SJSA1 (cell line): ENCODE measurements around the gene RNF187. TPM values are rescaled to one million over a fixed set of nuclear protein-coding genes. Genes with fewer than 3 reads are reported as not detected.
A peak's percentile ranks its signal among the peaks of the same experiment; 100 is the strongest.

Experiments used
- DNase-seq, 2 experiments: peaks; one replicate each; pipeline ENCODE4 v3.0.0-alpha.2; 2015 to 2020; ENCODE audit warnings: low spot score in 2 of 2, low read depth in 1 of 2
- H3K27ac ChIP-seq: fragments of 250-450 bp; sonication (Bioruptor Pico); 2 replicates; pipeline ENCODE4 v1.5.1; 2020; ENCODE audit warnings: mild to moderate bottlenecking, moderate library complexity
- H3K27me3 ChIP-seq: fragments of 250-450 bp; sonication (Bioruptor Pico); replicated peaks from 2 replicates; pipeline ENCODE4 v1.5.1; 2020; ENCODE audit warnings: mild to moderate bottlenecking, moderate library complexity
- H3K36me3 ChIP-seq: fragments of 250-450 bp; sonication (Bioruptor Pico); 2 replicates; pipeline ENCODE4 v1.5.1; 2020; ENCODE audit warnings: mild to moderate bottlenecking
- H3K4me1 ChIP-seq: fragments of 250-450 bp; sonication (Bioruptor Pico); replicated peaks from 2 replicates; pipeline ENCODE4 v1.6.1; 2021; ENCODE audit warnings: mild to moderate bottlenecking
- H3K4me3 ChIP-seq: fragments of 250-450 bp; sonication (Bioruptor Pico); 2 replicates; pipeline ENCODE4 v1.5.1; 2020; ENCODE audit warnings: mild to moderate bottlenecking
- H3K9me3 ChIP-seq: fragments of 250-450 bp; sonication (Bioruptor Pico); replicated peaks from 2 replicates; pipeline ENCODE4 v1.5.1; 2020; ENCODE audit warnings: mild to moderate bottlenecking
- total RNA-seq: library from RNA; depleted of rRNA; stranded (reverse); fragments of >200 nt; shearing (Covaris generic); gene quantifications from 2 replicates; pipeline ENCODE4 v1.2.3, GENCODE V29; 2014

RNF187 gene
- total RNA-seq, 1 experiment from 2014 or later: 36.4 TPM

- DNase-seq: peak in 1 of 2 experiments; percentile 25
- Histone ChIP-seq H3K4me3 (no peak overlapping the region), H3K4me1 (no peaks in the 10 kb centered on the region), H3K9me3 (no peaks in the 10 kb centered on the region), H3K27me3 (no peaks in the 10 kb centered on the region; the same call in none of the 2 replicates), H3K36me3 (no peaks in the 10 kb centered on the region), H3K27ac (no peak overlapping the region)
Measured at GRCh38 chr1:228514421-228514820, 27.2 kb downstream of the RNF187 start.

DNA sequence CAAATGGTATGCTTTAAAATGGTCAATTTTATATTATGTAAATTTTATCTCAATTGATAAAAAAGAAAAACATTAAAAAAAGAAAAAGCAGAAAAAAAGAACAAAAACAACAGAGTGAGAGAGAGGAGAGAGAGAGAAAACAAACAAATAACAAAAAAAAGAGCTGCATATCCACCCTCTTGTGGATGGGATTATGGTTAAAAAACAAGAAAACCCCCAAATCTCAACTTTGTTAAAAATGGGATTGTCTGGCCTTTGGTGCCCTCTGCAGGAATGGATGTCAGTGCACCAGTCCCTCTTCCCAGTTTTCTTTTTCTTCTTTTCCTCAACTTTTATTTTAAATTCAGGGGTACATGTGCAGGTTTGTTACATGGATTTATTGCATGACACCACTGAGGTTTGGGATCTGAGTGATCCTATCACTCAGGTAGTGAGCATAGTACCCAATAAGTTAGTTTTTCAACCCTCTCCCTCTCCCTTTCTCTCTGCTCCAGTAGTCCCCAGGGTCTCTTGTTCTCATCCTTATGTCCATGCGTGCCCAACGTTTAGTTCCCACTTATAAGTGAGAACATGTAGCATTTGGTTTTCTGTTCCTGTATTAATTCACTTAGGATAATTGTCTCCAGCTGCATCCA, 28.1 kb downstream of the RNF187 start:
- H3K27ac ChIP-seq: no peak overlapping the region
- no peaks in the 10 kb centered on the region for H3K36me3 ChIP-seq
- H3K4me3 ChIP-seq: no peak overlapping the region
- peak; percentile 34 to 35 for DNase-seq
- no peaks in the 10 kb centered on the region for H3K9me3 ChIP-seq
- H3K27me3 ChIP-seq: no peaks in the 10 kb centered on the region; the same call in none of the 2 replicates
- no peaks in the 10 kb centered on the region for H3K4me1 ChIP-seq

GRCh38 chr1:228517655-228518054, 30.5 kb downstream of the RNF187 start:
- H3K27ac ChIP-seq: no peak overlapping the region
- H3K4me1 ChIP-seq: no peaks in the 10 kb centered on the region
- H3K36me3 ChIP-seq: no peaks in the 10 kb centered on the region
- no peak overlapping the region for H3K4me3 ChIP-seq
- H3K9me3 ChIP-seq: no peaks in the 10 kb centered on the region
- H3K27me3 ChIP-seq: no peaks in the 10 kb centered on the region; the same call in none of the 2 replicates
- DNase-seq: no peak

DNA sequence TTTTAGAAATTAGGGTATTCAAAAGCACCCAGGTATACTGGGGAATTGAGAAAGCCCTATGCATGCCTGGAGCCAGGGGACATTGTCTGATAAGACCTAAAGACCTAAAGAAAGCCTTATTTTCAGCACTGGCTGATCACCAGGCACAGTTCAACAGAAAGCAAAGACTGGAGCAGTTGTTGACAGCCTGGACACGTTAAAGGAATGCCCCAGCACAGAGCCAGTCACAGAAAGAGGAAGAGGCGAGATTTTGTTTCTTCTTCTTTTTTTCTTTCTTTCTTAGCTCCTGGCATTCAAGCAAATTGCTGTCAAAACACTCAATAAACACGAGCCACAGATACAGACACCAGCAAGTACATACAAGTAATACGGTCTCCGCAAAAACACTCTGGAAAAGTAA, 40.4 kb downstream of the RNF187 start:
- H3K4me3 ChIP-seq: no peak overlapping the region
- no peaks in the 10 kb centered on the region for H3K36me3 ChIP-seq
- no peaks in the 10 kb centered on the region for H3K9me3 ChIP-seq
- H3K4me1 ChIP-seq: no peaks in the 10 kb centered on the region
- no peak for DNase-seq
- no peak overlapping the region for H3K27ac ChIP-seq
- no peaks in the 10 kb centered on the region for H3K27me3 ChIP-seq

GRCh38 chr1:228528612-228529011, 41.4 kb downstream of the RNF187 start:
- H3K27me3 ChIP-seq: no peaks in the 10 kb centered on the region
- H3K4me3 ChIP-seq: no peak overlapping the region

GRCh38 chr1:228530086-228530758, 43.0 kb downstream of the RNF187 start:
- H3K36me3 ChIP-seq: no peaks in the 10 kb centered on the region
- no peak overlapping the region for H3K4me3 ChIP-seq
- DNase-seq: no peak
- H3K27ac ChIP-seq: no peak overlapping the region
- H3K27me3 ChIP-seq: no peaks in the 10 kb centered on the region
- no peaks in the 10 kb centered on the region for H3K9me3 ChIP-seq
- H3K4me1 ChIP-seq: no peaks in the 10 kb centered on the region

More at GRCh38 chr1:228528612-228529011, 41.4 kb downstream of the RNF187 start:
- H3K9me3 ChIP-seq: no peaks in the 10 kb centered on the region
- H3K27ac ChIP-seq: no peak overlapping the region
- no peak for DNase-seq
- H3K4me1 ChIP-seq: no peaks in the 10 kb centered on the region
- no peaks in the 10 kb centered on the region for H3K36me3 ChIP-seq

DNA sequence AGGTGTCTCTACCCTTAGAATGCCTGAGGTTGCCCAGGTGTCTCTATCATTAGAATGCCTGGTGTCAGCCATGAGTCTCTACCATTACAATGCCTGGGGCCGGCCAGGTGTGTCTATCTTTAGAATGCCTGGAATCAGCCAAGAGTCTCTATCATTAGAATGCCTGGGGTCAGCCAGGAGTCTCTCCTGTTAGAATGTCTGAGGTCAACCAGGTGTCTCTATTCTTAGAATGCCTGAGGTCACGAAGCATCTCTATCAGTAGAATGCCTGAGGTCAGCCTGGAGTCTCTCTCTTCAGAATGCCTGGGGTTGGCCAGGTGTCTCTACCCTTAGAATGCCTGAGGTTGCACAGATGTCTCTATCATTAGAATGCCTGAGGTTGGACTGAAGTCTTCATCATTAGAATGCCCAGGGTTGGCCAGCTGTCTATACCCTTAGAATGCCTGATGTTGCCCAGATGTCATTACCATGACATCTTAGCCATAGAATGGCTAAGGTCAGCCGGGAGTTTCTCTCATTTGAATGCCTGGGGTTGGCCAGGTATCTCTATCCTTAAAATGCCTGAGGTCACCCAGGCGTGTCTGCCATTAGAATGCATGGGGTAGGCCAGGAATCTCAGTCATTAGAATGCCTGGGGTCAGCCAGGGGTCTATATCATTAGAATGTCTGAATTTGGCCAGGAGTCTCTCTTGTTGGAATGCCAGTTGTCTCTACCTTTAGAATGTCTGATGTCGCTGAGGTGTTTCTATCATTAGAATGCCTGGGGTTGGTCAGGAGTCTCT, 44.0 kb downstream of the RNF187 start:
- Histone ChIP-seq H3K27ac (no peak overlapping the region), H3K36me3 (no peaks in the 10 kb centered on the region), H3K27me3 (no peaks in the 10 kb centered on the region), H3K9me3 (no peaks in the 10 kb centered on the region), H3K4me3 (no peak overlapping the region), H3K4me1 (no peaks in the 10 kb centered on the region)
- no peak for DNase-seq

DNA sequence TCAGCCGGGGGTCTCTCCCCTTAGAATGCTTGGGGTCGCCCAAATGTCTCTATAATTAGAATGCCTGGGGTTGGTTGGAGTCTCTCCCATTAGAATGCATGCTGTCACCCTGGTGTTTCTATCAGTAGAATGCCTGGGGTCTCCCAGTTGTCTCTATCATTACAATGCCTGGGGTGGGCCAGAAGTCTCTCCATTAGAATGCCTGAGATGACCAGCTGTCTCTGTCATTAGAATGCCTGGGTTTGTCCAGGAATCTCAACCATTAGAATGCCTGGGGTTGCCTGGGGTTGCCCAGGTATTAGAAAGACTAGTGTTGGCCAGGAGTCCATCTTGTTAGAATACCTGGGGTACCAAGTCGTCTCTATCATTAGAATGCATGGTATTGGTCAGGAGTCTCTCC, 51.6 kb downstream of the RNF187 start:
- Histone ChIP-seq H3K36me3 (no peaks in the 10 kb centered on the region), H3K4me3 (no peak overlapping the region), H3K27me3 (no peaks in the 10 kb centered on the region), H3K9me3 (no peaks in the 10 kb centered on the region), H3K4me1 (no peaks in the 10 kb centered on the region), H3K27ac (no peak overlapping the region)
- DNase-seq: no peak

GRCh38 chr1:228540161-228540917, 53.2 kb downstream of the RNF187 start:
- Histone ChIP-seq H3K27ac (no peak overlapping the region), H3K27me3 (no peaks in the 10 kb centered on the region), H3K4me1 (no peaks in the 10 kb centered on the region), H3K36me3 (no peaks in the 10 kb centered on the region), H3K4me3 (no peak overlapping the region), H3K9me3 (no peaks in the 10 kb centered on the region)
- DNase-seq: no peak

DNA sequence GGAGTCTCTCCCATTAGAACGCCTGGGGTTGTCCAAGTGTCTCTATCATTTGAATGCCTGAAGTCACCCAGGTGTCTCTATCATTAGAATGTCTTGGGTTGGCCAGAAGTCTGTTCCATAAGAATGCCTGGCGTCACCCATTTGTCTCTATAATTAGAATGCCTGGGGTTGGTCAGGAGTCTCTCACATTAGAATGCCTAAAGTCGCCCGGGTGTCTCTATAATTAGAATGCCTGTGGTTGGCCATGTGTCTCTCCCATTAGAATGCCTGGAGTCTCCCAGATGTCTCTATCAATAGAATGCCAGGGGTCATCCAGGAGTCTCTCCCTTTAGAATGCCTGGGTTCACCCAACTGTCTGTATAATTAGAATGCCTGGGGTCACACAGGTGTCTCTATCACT, 54.5 kb downstream of the RNF187 start:
- no peak for DNase-seq
- Histone ChIP-seq H3K4me1 (no peaks in the 10 kb centered on the region), H3K36me3 (no peaks in the 10 kb centered on the region), H3K4me3 (no peak overlapping the region), H3K9me3 (no peaks in the 10 kb centered on the region), H3K27ac (no peak overlapping the region), H3K27me3 (no peaks in the 10 kb centered on the region)

- Histone ChIP-seq H3K27ac (no peak overlapping the region), H3K36me3 (no peaks in the 10 kb centered on the region), H3K4me1 (no peaks in the 10 kb centered on the region), H3K27me3 (no peaks in the 10 kb centered on the region), H3K9me3 (no peaks in the 10 kb centered on the region), H3K4me3 (no peak overlapping the region)
- DNase-seq: no peak
Measured at GRCh38 chr1:228542376-228542775, 55.2 kb downstream of the RNF187 start.

- no peak overlapping the region for H3K4me3 ChIP-seq
- H3K4me1 ChIP-seq: no peaks in the 10 kb centered on the region
- no peaks in the 10 kb centered on the region for H3K27me3 ChIP-seq
- no peak for DNase-seq
- H3K9me3 ChIP-seq: no peaks in the 10 kb centered on the region
- H3K36me3 ChIP-seq: no peaks in the 10 kb centered on the region
- H3K27ac ChIP-seq: no peak overlapping the region
Measured at GRCh38 chr1:228542981-228543380, 55.8 kb downstream of the RNF187 start.

- no peaks in the 10 kb centered on the region for H3K36me3 ChIP-seq
- no peak for DNase-seq
- no peak overlapping the region for H3K27ac ChIP-seq
- no peaks in the 10 kb centered on the region for H3K27me3 ChIP-seq
- H3K4me1 ChIP-seq: no peaks in the 10 kb centered on the region
- no peaks in the 10 kb centered on the region for H3K9me3 ChIP-seq
- no peak overlapping the region for H3K4me3 ChIP-seq
Measured at GRCh38 chr1:228543396-228543795, 56.2 kb downstream of the RNF187 start.
